Measurements from ENCODE around the gene MLF2. TPM values are rescaled to one million over a fixed set of nuclear protein-coding genes. Genes with fewer than 3 reads are reported as not detected.

The MLF2 gene
- total RNA-seq, 2 donors from 2014 or later: 199 to 212 TPM

GRCh38 chr12:6791931-6792520 is 39.1 kb upstream of the MLF2 start:
- Histone ChIP-seq H3K27ac (peak overlapping the region; percentile 44), H3K9ac (ENCODE audit: low read depth in 2 of 2, low read length in 2 of 2) (peak overlapping the region in 1 of 2 donors; percentile 3)
- intact Hi-C loops (cut with DNase I): no loop called here

GRCh38 chr12:6790496-6791150 is 37.7 kb upstream of the MLF2 start:
- Histone ChIP-seq H3K27me3 (no peaks in the 10 kb centered on the region), H3K27ac (peak overlapping the region; percentile 50), H3K36me3 (no peaks in the 10 kb centered on the region), H3K9ac (ENCODE audit: low read depth in 2 of 2, low read length in 2 of 2) (peak overlapping the region in 1 of 2 donors; percentile 14), H3K4me3 (peak overlapping the region; percentile 30), H3K4me1 (no peaks in the 10 kb centered on the region), H3K9me3 (no peaks in the 10 kb centered on the region)
- no peak for DNase-seq
- TF ChIP-seq CTCF (IDR thresholded peaks at IDR 0.05): no peak
- intact Hi-C loops (cut with DNase I): no loop called here

More at GRCh38 chr12:6791931-6792520, 39.1 kb upstream of the MLF2 start:
- Histone ChIP-seq H3K36me3 (no peaks in the 10 kb centered on the region), H3K9me3 (no peaks in the 10 kb centered on the region), H3K27me3 (no peaks in the 10 kb centered on the region), H3K4me1 (no peaks in the 10 kb centered on the region), H3K4me3 (peak overlapping the region; percentile 30)
- TF ChIP-seq CTCF (IDR thresholded peaks at IDR 0.05): no peak
- DNase-seq: no peak

GRCh38 chr12:6788972-6789924 is 36.3 kb upstream of the MLF2 start, which contains the start of gene CD4:
CD4 (plus strand) TSS chr12:6789528; CDS start chr12:6800139, 10,611 bp downstream.
- H3K27ac ChIP-seq: peak within 1 kb of the TSS; percentile 50
- H3K9ac ChIP-seq (ENCODE audit: low read depth in 2 of 2, low read length in 2 of 2): peak within 1 kb of the TSS; percentile 7 to 35
- no peaks in the 10 kb centered on the region for H3K9me3 ChIP-seq
- intact Hi-C loops (cut with DNase I): no loop called here
- peak; percentile 56 for DNase-seq
- no peaks in the 10 kb centered on the region for H3K36me3 ChIP-seq
- H3K27me3 ChIP-seq: no peaks in the 10 kb centered on the region
- H3K4me3 ChIP-seq: peak within 1 kb of the TSS; percentile 30
- H3K4me1 ChIP-seq: no peaks in the 10 kb centered on the region
- no peak for TF ChIP-seq CTCF (IDR thresholded peaks at IDR 0.05)

- H3K27ac ChIP-seq: no peak overlapping the region
- intact Hi-C loops (cut with DNase I): no loop called here
- no peak overlapping the region for H3K9ac ChIP-seq (ENCODE audit: low read depth in 2 of 2, low read length in 2 of 2)
- DNase-seq: no peak
- no peak for TF ChIP-seq CTCF (IDR thresholded peaks at IDR 0.05)
- H3K9me3 ChIP-seq: no peaks in the 10 kb centered on the region
- no peaks in the 10 kb centered on the region for H3K27me3 ChIP-seq
- H3K36me3 ChIP-seq: no peaks in the 10 kb centered on the region
- no peaks in the 10 kb centered on the region for H3K4me1 ChIP-seq
- no peak overlapping the region for H3K4me3 ChIP-seq
Measured at GRCh38 chr12:6787309-6787708, 34.4 kb upstream of the MLF2 start.

- Histone ChIP-seq H3K4me1 (no peaks in the 10 kb centered on the region), H3K4me3 (no peak overlapping the region), H3K9me3 (no peaks in the 10 kb centered on the region), H3K36me3 (no peaks in the 10 kb centered on the region), H3K27ac (no peak overlapping the region), H3K9ac (ENCODE audit: low read depth in 2 of 2, low read length in 2 of 2) (no peak overlapping the region), H3K27me3 (no peaks in the 10 kb centered on the region)
- intact Hi-C loops (cut with DNase I): no loop called here
- no peak for TF ChIP-seq CTCF (IDR thresholded peaks at IDR 0.05)
- DNase-seq: no peak
Measured at GRCh38 chr12:6786416-6787094, 33.6 kb upstream of the MLF2 start.

All from colonic mucosa (tissue), 4 donors.